CD4-positive, alpha-beta T cell treated with Interleukin-2 at 100 ng/mL for 4 hours (primary cell): ENCODE results near the gene SLC41A3.
"Not testable (repeated sequence)": the region's sequence is repeated elsewhere in the genome, so short reads cannot be mapped to it uniquely, and the experiment has no call there.

Experiments
- DNase-seq: peaks from one replicate; pipeline ENCODE4 v3.0.0-alpha.2; 2020; ENCODE audit warnings: low spot score

SLC41A3 gene

DNA sequence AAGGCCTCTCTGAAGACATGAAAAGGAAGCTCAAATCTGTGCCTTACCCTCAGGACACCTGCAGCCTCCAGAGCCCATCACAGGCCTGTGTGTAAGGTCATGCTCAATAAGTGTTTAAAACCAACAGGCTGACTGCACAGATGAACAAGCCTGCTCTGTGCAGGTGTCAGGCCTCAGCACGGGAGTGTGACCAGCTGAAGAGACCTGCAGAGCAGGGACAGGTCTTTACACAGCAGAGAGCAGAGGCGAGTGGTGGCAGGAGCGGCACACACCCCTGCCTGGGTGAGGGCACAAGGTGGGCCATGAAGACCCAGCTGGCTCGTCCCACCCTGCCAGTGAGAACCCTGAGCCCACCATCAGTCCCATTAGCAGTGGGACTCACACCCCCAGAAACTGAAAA is 58.1 kb downstream of the SLC41A3 start:
- DNase-seq = no peak

- no peak for DNase-seq
Measured at GRCh38 chr3:126025116-126025729, 58.7 kb downstream of the SLC41A3 start.

- no peak for DNase-seq
Measured at GRCh38 chr3:126024049-126024854, 59.7 kb downstream of the SLC41A3 start.

DNA sequence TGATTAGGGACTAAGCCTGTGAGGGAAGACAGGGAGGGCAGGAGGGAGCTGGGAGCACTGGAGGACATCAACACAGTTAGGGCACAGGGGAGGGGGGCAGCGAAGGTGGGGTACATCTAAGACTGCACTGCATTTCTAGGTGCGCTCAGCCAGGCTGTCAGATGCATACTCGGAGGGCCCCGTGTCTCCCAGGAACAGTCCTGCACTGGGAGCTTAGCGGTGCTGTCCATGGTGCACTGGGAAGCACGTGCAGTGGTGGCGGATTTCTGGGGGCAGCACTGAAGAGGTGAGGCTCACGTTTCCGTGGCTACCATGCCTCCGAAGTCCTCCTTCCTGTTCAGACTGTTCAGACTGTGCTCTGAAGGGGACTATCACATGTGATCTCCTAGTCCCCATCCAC is 60.5 kb downstream of the SLC41A3 start:
- no peak for DNase-seq

- DNase-seq = no peak
Measured at GRCh38 chr3:126022741-126023359, 61.1 kb downstream of the SLC41A3 start.

- DNase-seq = no peak
Measured at GRCh38 chr3:126021702-126022101, 62.2 kb downstream of the SLC41A3 start.

- DNase-seq = no peak
Measured at GRCh38 chr3:126021224-126021623, 62.7 kb downstream of the SLC41A3 start.

DNA sequence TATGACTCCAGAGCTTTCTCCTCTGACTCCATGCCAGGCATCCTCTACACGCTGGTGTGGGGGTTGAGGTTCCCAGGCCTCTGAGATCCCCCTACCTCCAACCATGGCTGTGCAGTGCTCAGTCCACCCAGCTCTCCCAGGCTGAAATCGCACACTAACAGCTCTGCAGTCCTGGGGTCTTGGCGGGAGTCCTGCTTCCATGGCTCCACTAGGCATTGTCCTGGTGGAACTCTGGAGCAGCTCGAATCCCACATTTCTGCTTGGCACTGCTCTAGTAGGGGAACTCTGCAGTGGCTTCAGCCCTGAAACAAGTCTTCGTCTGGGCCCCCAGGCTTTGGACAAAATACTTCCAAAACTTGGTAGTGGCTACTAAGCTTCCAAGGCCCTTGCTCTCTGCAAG is 64.2 kb downstream of the SLC41A3 start:
- no peak for DNase-seq

DNA sequence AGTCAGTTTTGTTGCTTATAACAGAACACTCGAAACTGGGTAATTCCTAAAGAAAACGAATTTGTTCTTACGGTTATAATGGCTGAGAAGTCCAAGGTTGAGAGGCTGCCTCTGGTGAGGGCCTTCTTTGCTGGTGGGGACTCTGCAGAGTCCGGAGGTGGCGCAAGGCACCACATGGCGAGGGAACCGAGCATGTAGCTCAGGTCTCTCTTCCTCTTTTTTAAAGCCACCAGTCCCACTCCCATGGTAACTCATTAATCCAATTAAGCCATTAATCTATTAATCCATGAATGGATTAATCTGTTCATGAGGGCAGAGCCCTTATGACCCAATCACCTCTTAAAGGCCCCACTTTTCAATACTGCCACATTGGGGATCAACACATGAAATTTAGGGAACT is 64.9 kb downstream of the SLC41A3 start:
- DNase-seq = no peak

- no peak for DNase-seq
Measured at GRCh38 chr3:126018545-126018944, 65.4 kb downstream of the SLC41A3 start.

GRCh38 chr3:126017362-126017761 is 66.6 kb downstream of the SLC41A3 start:
- no peak for DNase-seq

DNA sequence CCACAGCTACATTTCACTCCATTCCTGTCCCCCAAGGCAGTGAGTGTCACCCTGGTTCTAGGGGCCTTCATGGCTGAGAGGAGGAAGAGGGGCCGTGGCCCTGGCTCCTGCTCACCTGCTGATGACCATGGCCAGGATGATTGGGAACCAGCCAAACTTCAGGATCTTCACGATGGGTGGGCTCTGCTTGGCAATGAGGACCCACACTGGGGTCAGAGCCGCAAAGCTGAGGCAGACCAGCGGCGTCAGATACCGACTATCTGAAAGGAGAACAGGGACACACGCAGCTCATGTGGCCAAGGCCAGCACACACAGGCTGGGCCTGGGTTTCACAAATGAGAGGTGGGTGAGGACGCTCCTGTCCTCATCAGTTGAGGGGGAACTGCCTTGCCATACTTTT is 67.3 kb downstream of the SLC41A3 start:
- no peak for DNase-seq

DNA sequence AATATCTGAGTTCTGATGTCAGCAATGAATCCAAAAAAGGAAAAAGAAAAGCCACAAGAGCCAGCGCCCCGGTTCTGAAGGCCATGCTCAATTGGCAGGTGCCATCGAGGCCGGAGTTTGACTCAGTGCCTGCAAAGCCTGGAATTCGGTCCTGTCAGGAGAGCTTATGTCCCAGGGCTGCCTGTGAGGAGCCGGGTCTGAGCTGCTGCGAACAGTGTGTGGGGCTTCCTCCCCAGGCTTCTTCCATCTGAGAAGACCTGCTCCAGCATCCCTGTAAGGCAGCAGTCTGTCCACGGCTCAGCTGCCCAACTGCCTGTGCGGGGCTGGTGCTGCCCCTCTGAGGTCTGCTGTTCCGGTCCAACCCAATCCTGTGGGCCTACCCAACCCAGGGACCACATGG is 68.8 kb downstream of the SLC41A3 start:
- DNase-seq = no peak

DNA sequence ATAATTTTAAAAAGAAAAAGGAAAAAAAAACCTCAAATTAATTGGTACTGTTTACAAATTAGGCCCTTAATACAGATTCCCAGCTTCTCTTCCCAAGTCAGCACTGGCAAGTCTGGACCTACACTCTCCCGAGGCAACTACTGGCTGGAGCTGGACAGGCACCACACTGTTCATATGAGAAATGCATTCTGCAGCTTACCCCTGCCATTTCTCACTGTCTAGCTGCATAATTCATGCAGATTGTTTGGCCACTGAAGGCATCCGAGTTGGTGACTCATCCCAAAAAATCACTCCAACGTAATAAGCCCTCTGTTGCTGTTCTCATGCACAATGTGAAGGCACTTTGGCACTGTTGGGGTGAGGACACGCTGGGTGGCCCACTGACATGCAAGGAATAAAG is 69.7 kb downstream of the SLC41A3 start:
- no peak for DNase-seq

- no peak for DNase-seq
Measured at GRCh38 chr3:126013751-126014156, 70.2 kb downstream of the SLC41A3 start.

DNA sequence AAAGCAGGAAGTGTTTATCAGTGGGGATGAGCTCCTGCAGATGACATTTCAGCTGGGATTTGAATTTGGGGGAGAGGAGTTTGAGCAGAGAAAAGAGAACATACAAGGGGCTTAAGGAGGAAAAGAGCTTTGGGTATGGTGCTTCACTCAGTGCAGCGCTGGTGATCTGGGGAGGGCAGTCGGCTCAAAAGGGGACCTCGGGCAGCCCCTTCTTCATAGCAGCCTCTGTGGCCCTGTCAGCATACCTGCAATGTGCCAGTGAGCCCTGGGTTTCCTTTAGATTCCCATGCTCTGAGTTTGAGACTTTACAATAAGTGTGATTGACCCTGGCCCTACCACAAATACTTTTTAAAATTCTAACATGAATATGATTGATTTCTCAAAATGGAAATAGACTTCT is 74.7 kb downstream of the SLC41A3 start:
- no peak for DNase-seq

GRCh38 chr3:126008219-126008618 is 75.7 kb downstream of the SLC41A3 start:
- DNase-seq = no peak

- no peak for DNase-seq
Measured at GRCh38 chr3:126005951-126006350, 78.0 kb downstream of the SLC41A3 start.

- DNase-seq = no peak
Measured at GRCh38 chr3:126004692-126005091, 79.2 kb downstream of the SLC41A3 start.

GRCh38 chr3:126004217-126004616 is 79.7 kb downstream of the SLC41A3 start:
- no peak for DNase-seq

DNA sequence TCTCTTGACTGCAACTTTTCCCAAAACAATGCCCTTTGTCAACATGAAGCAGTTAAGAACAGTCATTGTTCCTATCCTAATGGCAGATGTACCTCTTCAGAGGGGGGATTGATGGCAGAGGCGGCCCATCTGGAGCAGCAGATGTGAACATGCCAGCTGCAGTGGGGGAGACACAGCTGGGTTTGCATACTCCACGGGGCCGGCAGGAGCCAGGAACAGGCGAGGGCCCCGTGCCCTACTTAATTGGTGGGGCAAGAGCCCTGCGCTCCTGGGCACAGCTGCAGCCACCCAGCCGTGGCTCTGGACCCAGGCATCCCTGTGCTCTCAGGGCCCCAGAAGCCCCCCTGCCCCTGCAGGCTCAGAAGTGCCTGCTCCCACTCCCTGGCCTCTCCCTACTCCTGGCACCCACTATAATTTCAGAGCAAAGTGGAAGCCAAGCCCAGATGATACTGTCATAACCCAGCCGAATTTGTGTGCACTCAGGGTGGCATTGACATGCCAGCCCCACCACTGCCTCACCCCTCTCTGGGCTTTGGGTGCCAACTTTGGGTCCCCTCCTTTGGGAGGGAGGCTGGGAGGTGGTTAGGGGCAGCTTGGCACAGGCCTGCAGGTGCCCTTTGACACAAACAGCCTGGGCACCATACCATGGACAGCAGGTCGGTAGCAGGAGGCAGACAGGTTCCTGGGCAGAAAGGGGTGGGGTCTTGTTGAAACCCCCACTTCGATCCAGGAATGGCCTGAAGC is 80.3 kb downstream of the SLC41A3 start:
- no peak for DNase-seq

- DNase-seq = no peak
Measured at GRCh38 chr3:126002189-126002588, 81.7 kb downstream of the SLC41A3 start.

- not testable (repeated sequence) for DNase-seq
Measured at GRCh38 chr3:125996751-125997150, 87.2 kb downstream of the SLC41A3 start.
